Gastrocnemius medialis (tissue), 4 donors: ENCODE results near the gene PRSS53.

ENCODE experiments used
- POLR2A ChIP-seq, 2 donors: fragments of 450-650 bp; IDR thresholded peaks; one replicate each; pipeline ENCODE4 v1.6.1; 2017; ENCODE audit warnings: antibody characterized with exemption in 2 of 2, mild to moderate bottlenecking in 2 of 2, moderate library complexity in 2 of 2
- TF ChIP-seq, protein P1 (sequence below), 5 experiments: fragments of 450-650 bp in 3 of 5; fragments of 200-600 bp in 2 of 5; sonication (generic) in 2 of 5; IDR thresholded peaks in 4 of 5; conservative IDR thresholded peaks in 1 of 5; 1 replicate in 4 of 5; 2 replicates in 1 of 5; pipeline ENCODE4 v1.5.1; 2016 to 2019; ENCODE audit warnings: antibody characterized with exemption in 5 of 5, mild to moderate bottlenecking in 3 of 5, moderate library complexity in 3 of 5

DNA sequence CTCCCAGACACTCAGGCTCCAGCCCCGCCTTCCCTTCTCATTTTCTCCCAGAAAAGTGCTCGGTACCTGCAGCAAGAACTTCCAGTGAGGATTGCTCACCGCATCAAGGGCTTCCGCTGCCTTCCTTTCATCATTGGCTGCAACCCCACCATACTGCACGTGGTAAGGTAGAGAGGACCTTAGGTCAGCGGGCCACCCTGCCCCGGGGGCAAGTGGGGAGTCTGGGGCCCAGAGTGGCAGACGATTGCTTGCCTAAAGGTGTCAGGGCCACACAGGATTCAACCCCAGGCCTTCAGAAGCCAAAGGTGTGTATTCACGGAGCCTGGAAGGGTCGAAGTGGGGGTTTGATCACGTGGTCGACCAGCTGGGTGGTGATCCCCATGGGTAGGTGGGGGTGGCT is 20.9 kb upstream of the PRSS53 start:
- TF ChIP-seq, protein P1, sequence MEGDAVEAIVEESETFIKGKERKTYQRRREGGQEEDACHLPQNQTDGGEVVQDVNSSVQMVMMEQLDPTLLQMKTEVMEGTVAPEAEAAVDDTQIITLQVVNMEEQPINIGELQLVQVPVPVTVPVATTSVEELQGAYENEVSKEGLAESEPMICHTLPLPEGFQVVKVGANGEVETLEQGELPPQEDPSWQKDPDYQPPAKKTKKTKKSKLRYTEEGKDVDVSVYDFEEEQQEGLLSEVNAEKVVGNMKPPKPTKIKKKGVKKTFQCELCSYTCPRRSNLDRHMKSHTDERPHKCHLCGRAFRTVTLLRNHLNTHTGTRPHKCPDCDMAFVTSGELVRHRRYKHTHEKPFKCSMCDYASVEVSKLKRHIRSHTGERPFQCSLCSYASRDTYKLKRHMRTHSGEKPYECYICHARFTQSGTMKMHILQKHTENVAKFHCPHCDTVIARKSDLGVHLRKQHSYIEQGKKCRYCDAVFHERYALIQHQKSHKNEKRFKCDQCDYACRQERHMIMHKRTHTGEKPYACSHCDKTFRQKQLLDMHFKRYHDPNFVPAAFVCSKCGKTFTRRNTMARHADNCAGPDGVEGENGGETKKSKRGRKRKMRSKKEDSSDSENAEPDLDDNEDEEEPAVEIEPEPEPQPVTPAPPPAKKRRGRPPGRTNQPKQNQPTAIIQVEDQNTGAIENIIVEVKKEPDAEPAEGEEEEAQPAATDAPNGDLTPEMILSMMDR (IDR thresholded peaks at IDR 0.05 in 4 of 5, conservative IDR thresholded peaks at IDR 0.05 in 1 of 5), result no peak
- TF ChIP-seq POLR2A (IDR thresholded peaks at IDR 0.05), result no peak
